Measurements from ENCODE around the gene INO80. TPM values are rescaled to one million over a fixed set of nuclear protein-coding genes. Genes with fewer than 3 reads are reported as not detected.
"Not testable (repeated sequence)": the region's sequence is repeated elsewhere in the genome, so short reads cannot be mapped to it uniquely, and the experiment has no call there.

INO80 gene, protein sequence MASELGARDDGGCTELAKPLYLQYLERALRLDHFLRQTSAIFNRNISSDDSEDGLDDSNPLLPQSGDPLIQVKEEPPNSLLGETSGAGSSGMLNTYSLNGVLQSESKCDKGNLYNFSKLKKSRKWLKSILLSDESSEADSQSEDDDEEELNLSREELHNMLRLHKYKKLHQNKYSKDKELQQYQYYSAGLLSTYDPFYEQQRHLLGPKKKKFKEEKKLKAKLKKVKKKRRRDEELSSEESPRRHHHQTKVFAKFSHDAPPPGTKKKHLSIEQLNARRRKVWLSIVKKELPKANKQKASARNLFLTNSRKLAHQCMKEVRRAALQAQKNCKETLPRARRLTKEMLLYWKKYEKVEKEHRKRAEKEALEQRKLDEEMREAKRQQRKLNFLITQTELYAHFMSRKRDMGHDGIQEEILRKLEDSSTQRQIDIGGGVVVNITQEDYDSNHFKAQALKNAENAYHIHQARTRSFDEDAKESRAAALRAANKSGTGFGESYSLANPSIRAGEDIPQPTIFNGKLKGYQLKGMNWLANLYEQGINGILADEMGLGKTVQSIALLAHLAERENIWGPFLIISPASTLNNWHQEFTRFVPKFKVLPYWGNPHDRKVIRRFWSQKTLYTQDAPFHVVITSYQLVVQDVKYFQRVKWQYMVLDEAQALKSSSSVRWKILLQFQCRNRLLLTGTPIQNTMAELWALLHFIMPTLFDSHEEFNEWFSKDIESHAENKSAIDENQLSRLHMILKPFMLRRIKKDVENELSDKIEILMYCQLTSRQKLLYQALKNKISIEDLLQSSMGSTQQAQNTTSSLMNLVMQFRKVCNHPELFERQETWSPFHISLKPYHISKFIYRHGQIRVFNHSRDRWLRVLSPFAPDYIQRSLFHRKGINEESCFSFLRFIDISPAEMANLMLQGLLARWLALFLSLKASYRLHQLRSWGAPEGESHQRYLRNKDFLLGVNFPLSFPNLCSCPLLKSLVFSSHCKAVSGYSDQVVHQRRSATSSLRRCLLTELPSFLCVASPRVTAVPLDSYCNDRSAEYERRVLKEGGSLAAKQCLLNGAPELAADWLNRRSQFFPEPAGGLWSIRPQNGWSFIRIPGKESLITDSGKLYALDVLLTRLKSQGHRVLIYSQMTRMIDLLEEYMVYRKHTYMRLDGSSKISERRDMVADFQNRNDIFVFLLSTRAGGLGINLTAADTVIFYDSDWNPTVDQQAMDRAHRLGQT (N-terminal part only)
- 27.6 TPM for polyA plus RNA-seq (ENCODE audit: insufficient read length)
- long read RNA-seq, donor 1, full-length matches to known transcripts, result 4 of 10 reads
- long read RNA-seq, donor 1, partial matches to known transcripts, result 6 of 10 reads
- long read RNA-seq, donor 1, other reads (novel, unspliced or antisense), result 0 of 10 reads
- long read RNA-seq, donor 2, result 0 reads
- long read RNA-seq, donor 3, full-length matches to known transcripts, result 1 of 1 reads
- long read RNA-seq, donor 3, partial matches to known transcripts, result 0 of 1 reads
- long read RNA-seq, donor 3, other reads (novel, unspliced or antisense), result 0 of 1 reads
- long read RNA-seq, donor 4, result 0 reads
- long read RNA-seq, donor 5, partial matches to known transcripts, result 0 of 1 reads
- long read RNA-seq, donor 5, other reads (novel, unspliced or antisense), result 0 of 1 reads
- long read RNA-seq, donor 6, partial matches to known transcripts, result 0 of 1 reads
- long read RNA-seq, donor 6, other reads (novel, unspliced or antisense), result 0 of 1 reads
- long read RNA-seq, donor 7, partial matches to known transcripts, result 0 of 1 reads
- long read RNA-seq, donor 7, other reads (novel, unspliced or antisense), result 0 of 1 reads
- long read RNA-seq, donor 8, result 0 reads

DNA sequence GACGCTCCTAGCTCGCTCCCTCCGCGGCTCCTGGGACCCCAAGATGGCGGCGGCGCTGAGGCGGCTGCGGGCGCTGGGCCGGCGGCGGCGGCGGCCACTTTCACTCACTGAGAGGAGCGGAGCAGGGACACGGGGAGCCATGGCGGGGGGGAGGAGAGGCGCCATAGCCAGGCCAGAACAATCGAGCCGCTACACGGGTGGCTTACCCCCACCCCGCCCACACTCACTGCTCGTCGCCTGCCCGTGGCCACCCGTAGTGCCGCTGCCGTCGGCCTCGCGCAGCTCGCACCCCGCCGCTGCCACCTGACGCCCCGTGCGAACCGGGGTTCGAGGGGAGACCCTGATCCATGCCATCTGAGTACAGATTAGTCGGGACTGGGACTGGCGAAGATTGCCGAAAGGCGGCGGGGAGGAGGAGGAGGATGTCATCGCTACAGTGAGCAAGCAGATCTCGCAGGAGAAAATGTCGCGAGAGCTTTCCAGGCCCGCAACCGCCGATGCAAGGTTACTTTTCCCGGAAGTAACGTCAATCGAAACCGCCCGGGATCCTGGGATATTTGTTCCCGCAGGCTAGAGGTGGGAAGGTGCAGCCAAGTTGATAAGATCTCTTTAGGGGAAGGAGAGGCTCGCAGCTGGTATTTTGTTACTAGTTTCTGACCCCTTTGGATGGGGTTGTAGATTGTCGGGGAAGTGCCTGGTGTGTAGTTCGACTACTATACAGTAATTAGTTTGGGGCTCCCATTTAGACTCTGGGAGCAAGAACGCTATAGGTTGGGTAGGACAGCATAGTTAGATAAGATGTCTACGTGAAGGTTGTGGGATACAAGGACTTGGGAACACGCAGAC is at the start of gene INO80:
INO80 (minus strand) TSS at position 165 of the 846 bp plus-strand sequence. CDS start 19,970 bp downstream, outside the sequence.
- DNase-seq, result peak; percentile 99

GRCh38 chr15:41161736-41162135 is 45.7 kb upstream of the INO80 start:
- DNase-seq, result no peak

DNA sequence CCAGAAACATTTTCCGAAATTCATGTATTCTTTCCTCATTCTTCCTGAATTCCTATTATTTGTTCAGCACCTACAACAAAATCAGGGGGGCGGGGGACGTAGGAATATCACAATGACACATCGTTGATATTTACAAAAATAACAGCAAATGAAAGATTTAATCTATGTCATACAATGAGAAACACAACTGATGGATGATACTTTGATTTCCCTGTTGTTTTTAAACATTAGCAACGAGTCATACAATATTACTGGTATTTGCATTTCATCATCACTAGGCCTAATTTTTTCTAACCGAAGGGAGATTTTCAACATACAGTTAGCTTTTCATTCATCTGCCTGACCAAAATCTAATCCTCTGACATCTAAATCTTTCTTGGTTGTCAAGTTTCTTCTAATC is 45.3 kb upstream of the INO80 start:
- DNase-seq, result no peak

DNA sequence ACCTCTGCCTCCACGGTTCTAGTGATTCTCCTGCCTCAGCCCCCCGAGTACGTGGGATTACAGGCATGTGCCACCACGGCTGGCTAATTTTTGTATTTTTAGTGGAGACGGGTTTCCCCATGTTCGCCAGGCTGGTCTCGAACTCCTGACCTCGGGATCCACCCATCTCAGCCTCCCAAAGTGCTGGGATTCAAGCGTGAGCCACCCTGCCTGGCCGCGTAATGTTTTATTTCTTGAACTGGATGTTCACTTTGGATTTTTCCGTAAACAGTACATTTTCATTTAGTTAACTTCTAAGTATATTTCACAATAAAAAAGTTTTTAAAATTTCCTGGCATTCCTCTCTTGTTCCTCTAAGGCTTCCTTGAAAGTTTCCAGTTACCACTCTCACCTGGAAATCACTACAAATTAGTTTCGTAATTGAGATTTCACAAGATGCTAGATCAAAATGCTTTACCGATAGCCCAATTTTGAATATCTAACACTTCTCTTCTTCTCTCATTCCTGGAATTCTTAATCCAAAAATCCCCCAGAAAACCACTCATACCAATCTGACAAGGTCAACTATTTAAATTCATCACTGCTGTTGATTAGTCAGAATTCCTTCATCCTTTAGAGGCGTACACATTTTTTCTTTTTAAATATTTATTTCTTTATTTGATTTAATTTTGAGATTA is 44.7 kb upstream of the INO80 start:
- no peak for DNase-seq

DNA sequence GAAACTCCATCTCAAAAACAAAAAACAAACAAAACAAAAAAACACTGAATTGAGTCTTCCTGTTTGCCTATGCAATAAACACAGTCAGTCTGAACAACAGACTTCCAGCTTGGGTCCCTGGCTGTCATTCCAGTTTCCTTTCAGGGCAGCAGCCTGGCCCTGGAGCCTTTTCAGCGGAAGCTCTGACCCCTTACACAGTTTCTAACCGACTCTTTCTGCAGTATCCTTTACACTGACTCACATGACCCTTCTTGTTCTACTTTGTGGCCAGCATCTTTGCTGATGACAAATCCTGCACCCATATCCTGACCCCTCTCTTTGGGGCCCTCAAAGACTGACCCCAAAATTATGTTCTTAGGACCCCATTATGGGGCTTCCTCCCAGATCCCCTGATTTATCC is 38.3 kb upstream of the INO80 start:
- DNase-seq, result no peak

DNA sequence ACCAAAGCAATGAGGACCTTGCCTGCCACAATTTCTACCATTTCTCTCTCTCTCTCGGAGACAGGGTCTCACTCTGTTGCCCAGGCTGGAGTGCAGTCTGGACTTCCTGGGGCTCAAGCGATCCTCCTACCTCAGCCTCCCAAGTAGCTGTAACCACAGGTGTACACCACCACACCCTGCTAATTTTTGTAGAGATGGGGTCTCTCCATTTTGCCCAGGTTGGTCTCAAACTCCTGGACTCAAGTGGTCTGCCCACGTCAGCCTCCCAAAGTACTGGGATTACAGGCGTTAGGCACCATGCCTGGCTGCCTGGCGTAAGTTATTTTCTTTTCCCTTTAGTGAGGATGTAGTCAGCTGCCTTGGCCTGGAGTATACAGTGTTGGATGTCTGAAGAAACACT is 37.7 kb upstream of the INO80 start:
- DNase-seq, result no peak

GRCh38 chr15:41151451-41152005 is 35.4 kb upstream of the INO80 start:
- DNase-seq, result no peak

DNA sequence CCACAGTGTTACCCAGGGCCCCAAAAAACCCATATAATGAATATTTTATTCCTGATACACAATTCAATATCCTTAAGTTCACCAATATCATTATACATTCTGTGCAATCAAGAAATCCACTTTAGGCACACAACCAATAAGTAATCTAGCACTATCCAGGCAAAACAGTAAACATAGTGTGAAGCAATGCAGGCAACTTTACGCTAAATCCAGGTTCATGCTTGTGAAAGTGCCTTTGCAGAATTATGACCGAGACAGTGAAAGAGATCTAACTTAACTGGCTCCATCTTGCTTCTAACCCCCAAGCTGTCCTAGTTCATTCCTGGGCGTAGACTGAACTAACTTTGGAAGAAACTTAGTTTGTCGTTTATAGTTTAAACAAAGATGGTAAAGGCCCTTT is 34.2 kb upstream of the INO80 start:
- DNase-seq, result no peak

- DNase-seq, result no peak
Measured at GRCh38 chr15:41148065-41148464, 32.0 kb upstream of the INO80 start.

DNA sequence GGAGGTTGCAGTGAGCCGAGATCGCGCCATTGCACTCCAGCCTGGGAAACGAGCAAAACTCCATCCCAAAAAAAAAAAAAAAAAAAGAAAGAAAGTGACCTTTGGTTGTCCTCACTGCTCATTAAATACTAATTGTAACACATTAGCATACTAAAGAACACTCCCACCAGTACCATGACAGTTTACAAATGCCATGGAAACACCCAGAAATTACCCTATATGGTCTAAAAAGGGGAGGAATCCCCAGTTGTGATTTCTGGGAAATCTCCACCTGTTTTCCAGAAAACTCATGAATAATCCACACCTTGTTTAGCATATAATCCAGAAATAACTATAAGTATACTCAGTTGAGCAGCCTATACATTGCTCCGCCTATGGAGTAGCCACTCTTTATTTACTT is 23.5 kb upstream of the INO80 start:
- no peak for DNase-seq

DNA sequence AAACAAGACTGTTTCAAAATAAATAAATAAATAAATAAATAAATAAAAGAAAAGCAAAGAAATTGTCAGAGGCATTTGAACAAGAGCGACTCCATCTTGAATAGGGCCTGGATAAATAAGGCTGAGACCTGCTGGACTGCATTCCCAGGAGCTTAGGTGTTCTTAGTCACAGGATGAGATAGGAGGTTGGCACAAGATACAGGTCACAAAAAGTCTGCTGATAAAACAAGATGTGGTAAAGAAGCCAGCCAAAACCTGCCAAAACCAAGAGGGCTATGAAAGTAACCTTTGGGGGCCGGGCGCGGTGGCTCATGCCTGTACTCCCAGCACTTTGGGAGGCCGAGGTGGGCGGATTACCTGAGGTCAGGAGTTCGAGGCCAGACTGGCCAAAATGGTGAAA is 23.0 kb upstream of the INO80 start:
- DNase-seq, result not testable (repeated sequence)

DNA sequence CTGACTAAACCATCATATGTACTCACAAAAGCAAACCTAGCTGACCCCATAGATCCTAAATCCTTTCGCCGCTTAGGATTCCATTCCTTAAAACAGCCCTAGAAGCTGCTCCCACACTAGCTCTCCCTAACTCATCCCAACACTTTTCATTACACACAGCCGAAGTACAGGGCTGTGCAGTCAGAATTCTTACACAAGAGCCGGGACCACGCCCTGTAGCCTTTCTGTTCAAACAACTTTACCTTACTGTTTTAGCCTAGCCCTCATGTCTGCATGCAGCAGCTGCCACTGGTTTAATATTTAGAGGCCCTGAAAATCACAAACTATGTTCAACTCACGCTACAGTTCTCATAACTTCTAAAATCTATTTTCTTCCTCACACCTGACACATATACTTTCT is 19.5 kb upstream of the INO80 start:
- not testable (repeated sequence) for DNase-seq

GRCh38 chr15:41133454-41133853 is 17.4 kb upstream of the INO80 start:
- peak; percentile 45 for DNase-seq

GRCh38 chr15:41132094-41132493 is 16.0 kb upstream of the INO80 start:
- DNase-seq, result not testable (repeated sequence)

GRCh38 chr15:41128174-41128902 is 12.3 kb upstream of the INO80 start:
- no peak for DNase-seq

- DNase-seq, result no peak
Measured at GRCh38 chr15:41125931-41126642, 10.0 kb upstream of the INO80 start.

- no peak for DNase-seq
Measured at GRCh38 chr15:41125063-41125669, 9.1 kb upstream of the INO80 start.

Data from left kidney (tissue), 8 donors.